Panc1 (cell line): ENCODE data around the gene IL36G. TPM values are rescaled to one million over a fixed set of nuclear protein-coding genes. Genes with fewer than 3 reads are reported as not detected.

Experiments used
- ATAC-seq: fragments of 200-7000 bp; cut with Tn5 transposase; 2 replicates; pipeline ENCODE4 v1.9.1; 2020; ENCODE audit warnings: mild to moderate bottlenecking, moderate library complexity
- BruUV-seq: library from RNA; stranded (reverse); fragments of 400-500 nt; replicated peaks from 2 replicates; lab custom pipeline; 2021; lab: Mats Ljungman, UMichigan
- CTCF ChIA-PET: fragments of 300-600 bp; sonication (Branson Sonifier 250); formaldehyde crosslinking; loops from one replicate; lab custom pipeline; 2022; ENCODE audit warnings: antibody characterized with exemption; lab: Charles Lee
- POLR2A ChIA-PET: fragments of 300-600 bp; sonication (Branson Sonifier 250); formaldehyde crosslinking; loops from one replicate; lab custom pipeline; 2022; ENCODE audit warnings: antibody characterized with exemption; lab: Charles Lee
- DNase-seq: peaks from one replicate; pipeline ENCODE4 v3.0.0-alpha.2; 2010; ENCODE audit warnings: low read depth, low spot score
- H3K27ac ChIP-seq: 2 replicates; pipeline ENCODE4 v1.5.1; 2011; ENCODE audit warnings: mild to moderate bottlenecking, low read length, inconsistent platforms
- H3K27me3 ChIP-seq: fragments of 200-500 bp; sonication (Bioruptor generic); 2 replicates; pipeline ENCODE4 v1.6.0; 2014; ENCODE audit warnings: low read length, inconsistent platforms; ENCODE audit not compliant: control insufficient read depth, insufficient read depth
- H3K36me3 ChIP-seq: fragments of 200-500 bp; sonication (Bioruptor generic); 2 replicates; pipeline ENCODE4 v1.5.1; 2014; ENCODE audit warnings: inconsistent platforms, mild to moderate bottlenecking, low read length, moderate library complexity; ENCODE audit not compliant: control insufficient read depth, insufficient read depth
- H3K4me1 ChIP-seq: 2 replicates; pipeline ENCODE4 v1.5.1; 2011; ENCODE audit warnings: inconsistent platforms, mild to moderate bottlenecking, low read length, moderate library complexity; ENCODE audit not compliant: control insufficient read depth, insufficient read depth
- H3K4me3 ChIP-seq, 2 experiments: 2 replicates each; pipeline ENCODE4 v1.5.1; 2011 to 2012; ENCODE audit warnings: low read depth in 2 of 2, low read length in 2 of 2, mild to moderate bottlenecking in 2 of 2, inconsistent platforms in 1 of 2, moderate library complexity in 1 of 2
- H3K9me3 ChIP-seq: fragments of 200-500 bp; sonication (Bioruptor generic); 2 replicates; pipeline ENCODE4 v1.5.1; 2014; ENCODE audit warnings: low read depth, mild to moderate bottlenecking, inconsistent platforms, low read length, moderate library complexity; ENCODE audit not compliant: control insufficient read depth, insufficient read depth
- POLR2AphosphoS5 ChIP-seq: IDR thresholded peaks from 2 replicates; pipeline ENCODE4 v1.6.1; 2012; ENCODE audit warnings: mild to moderate bottlenecking, low read depth, low read length, moderate library complexity
- SIN3A ChIP-seq: IDR thresholded peaks from 2 replicates; pipeline ENCODE4 v1.6.1; 2012; ENCODE audit warnings: low read depth, mild to moderate bottlenecking, low read length, moderate library complexity, borderline replicate concordance; ENCODE audit not compliant: insufficient read depth
- TCF7L2 ChIP-seq: IDR thresholded peaks from 2 replicates; pipeline ENCODE4 v1.6.1; 2011; ENCODE audit warnings: mild to moderate bottlenecking, low read depth, low read length, inconsistent platforms
- in situ Hi-C: cut with HindIII; loops from 2 replicates; pipeline ENCODE4 v1.10.0; 2016; ENCODE audit warnings: low sequenced_read_pairs, low pct_unique_long_range_greater_than_20kb
- intact Hi-C: fragments of 100-400 bp; cut with micrococcal nuclease; formaldehyde crosslinking; loops from one replicate; pipeline ENCODE4 v1.10.0; 2022; ENCODE audit not compliant: unreplicated experiment
- total RNA-seq: library from RNA; stranded (reverse); gene quantifications from one replicate; pipeline ENCODE4 v1.2.1, GENCODE V29; 2021; ENCODE audit not compliant: unreplicated experiment
- TF ChIP-seq, protein P1 (sequence below): fragments of 450-650 bp; IDR thresholded peaks from 2 replicates; pipeline ENCODE4 v1.5.1; 2017; ENCODE audit warnings: mild to moderate bottlenecking
- TF ChIP-seq, protein P2 (sequence below), 2 experiments: IDR thresholded peaks; 2 replicates each; pipeline ENCODE4 v1.6.1; 2011 to 2012; ENCODE audit warnings: low read depth in 2 of 2, control low read depth in 1 of 2, low read length in 1 of 2, mild to moderate bottlenecking in 1 of 2, moderate library complexity in 1 of 2; ENCODE audit not compliant: insufficient read depth in 1 of 2

The IL36G gene
- total RNA-seq, 1 experiment from 2014 or later, result not detected

DNA sequence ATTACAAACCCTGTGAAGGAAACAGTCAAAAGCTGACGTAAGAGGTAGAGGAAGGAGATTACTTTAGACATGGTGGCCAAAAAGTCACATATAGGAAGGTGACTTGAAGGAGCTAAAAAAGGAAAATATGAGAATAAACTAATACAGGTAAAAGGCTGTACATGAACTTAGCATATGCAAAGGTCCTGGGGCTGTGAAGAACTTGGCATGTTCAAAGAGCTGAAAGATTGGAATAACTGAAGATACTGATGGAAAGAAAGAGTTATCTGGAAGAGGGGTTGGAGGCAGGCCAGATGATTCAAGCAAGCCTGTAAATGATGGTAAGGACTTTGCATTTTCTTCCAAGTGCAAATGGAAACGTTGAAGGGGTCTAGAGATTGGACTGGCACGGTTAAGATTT, 40.7 kb downstream of the IL36G start:
- DNase-seq (no peak), ATAC-seq (no peak)
- Histone ChIP-seq H3K9me3 (no peaks in the 10 kb centered on the region), H3K4me3 (no peak overlapping the region), H3K27me3 (peaks cover 3% of the 10 kb centered on the region; the same call in 1 of the 2 replicates), H3K4me1 (no peaks in the 10 kb centered on the region), H3K36me3 (no peaks in the 10 kb centered on the region), H3K27ac (no peak overlapping the region)
- intact Hi-C loops, result no loop called here
- TF ChIP-seq, protein P1, sequence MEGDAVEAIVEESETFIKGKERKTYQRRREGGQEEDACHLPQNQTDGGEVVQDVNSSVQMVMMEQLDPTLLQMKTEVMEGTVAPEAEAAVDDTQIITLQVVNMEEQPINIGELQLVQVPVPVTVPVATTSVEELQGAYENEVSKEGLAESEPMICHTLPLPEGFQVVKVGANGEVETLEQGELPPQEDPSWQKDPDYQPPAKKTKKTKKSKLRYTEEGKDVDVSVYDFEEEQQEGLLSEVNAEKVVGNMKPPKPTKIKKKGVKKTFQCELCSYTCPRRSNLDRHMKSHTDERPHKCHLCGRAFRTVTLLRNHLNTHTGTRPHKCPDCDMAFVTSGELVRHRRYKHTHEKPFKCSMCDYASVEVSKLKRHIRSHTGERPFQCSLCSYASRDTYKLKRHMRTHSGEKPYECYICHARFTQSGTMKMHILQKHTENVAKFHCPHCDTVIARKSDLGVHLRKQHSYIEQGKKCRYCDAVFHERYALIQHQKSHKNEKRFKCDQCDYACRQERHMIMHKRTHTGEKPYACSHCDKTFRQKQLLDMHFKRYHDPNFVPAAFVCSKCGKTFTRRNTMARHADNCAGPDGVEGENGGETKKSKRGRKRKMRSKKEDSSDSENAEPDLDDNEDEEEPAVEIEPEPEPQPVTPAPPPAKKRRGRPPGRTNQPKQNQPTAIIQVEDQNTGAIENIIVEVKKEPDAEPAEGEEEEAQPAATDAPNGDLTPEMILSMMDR, result no peak
- TF ChIP-seq POLR2AphosphoS5 (no peak), SIN3A (no peak), TCF7L2 (no peak)
- TF ChIP-seq, protein P2, sequence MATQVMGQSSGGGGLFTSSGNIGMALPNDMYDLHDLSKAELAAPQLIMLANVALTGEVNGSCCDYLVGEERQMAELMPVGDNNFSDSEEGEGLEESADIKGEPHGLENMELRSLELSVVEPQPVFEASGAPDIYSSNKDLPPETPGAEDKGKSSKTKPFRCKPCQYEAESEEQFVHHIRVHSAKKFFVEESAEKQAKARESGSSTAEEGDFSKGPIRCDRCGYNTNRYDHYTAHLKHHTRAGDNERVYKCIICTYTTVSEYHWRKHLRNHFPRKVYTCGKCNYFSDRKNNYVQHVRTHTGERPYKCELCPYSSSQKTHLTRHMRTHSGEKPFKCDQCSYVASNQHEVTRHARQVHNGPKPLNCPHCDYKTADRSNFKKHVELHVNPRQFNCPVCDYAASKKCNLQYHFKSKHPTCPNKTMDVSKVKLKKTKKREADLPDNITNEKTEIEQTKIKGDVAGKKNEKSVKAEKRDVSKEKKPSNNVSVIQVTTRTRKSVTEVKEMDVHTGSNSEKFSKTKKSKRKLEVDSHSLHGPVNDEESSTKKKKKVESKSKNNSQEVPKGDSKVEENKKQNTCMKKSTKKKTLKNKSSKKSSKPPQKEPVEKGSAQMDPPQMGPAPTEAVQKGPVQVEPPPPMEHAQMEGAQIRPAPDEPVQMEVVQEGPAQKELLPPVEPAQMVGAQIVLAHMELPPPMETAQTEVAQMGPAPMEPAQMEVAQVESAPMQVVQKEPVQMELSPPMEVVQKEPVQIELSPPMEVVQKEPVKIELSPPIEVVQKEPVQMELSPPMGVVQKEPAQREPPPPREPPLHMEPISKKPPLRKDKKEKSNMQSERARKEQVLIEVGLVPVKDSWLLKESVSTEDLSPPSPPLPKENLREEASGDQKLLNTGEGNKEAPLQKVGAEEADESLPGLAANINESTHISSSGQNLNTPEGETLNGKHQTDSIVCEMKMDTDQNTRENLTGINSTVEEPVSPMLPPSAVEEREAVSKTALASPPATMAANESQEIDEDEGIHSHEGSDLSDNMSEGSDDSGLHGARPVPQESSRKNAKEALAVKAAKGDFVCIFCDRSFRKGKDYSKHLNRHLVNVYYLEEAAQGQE (IDR thresholded peaks at IDR 0.05; ENCODE audit: insufficient read depth in 1 of 2, low read depth in 2 of 2, low read length in 1 of 2), result no peak
- ChIA-PET CTCF (no interaction called here), POLR2A (no interaction called here)
- in situ Hi-C loops, result no loop called here
- no TSS peak for BruUV-seq

DNA sequence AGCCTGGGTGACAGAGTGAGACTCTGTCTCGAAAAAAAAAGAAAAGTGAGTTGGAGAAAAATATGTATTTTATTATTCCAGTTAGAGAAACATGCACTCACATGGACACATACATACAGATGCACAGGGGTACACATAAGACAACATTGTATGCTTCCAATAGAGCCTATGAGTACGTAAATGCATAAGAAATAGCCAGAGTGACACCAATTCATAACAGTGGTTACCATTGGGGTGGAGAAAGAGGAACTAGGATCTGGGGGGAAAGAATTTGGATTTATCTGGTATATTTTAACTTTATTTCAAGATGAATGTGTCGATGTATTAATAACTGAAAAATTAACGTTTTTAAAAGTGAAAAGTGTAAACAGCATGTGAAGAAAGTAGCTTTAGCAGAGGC, 43.5 kb downstream of the IL36G start:
- no peak overlapping the region for H3K4me3 ChIP-seq
- H3K36me3 ChIP-seq, result no peaks in the 10 kb centered on the region
- BruUV-seq, result no TSS peak
- peaks cover 15% of the 10 kb centered on the region for H3K27me3 ChIP-seq
- ChIA-PET CTCF (no interaction called here), POLR2A (no interaction called here)
- TF ChIP-seq SIN3A, result no peak
- TF ChIP-seq, protein P2 (IDR thresholded peaks at IDR 0.05; ENCODE audit: insufficient read depth in 1 of 2, low read depth in 2 of 2, low read length in 1 of 2), result no peak
- in situ Hi-C loops (no loop called here), intact Hi-C loops (no loop called here)
- no peak for ATAC-seq
- H3K27ac ChIP-seq, result no peak overlapping the region
- no peaks in the 10 kb centered on the region for H3K4me1 ChIP-seq
- no peak for DNase-seq
- H3K9me3 ChIP-seq, result no peaks in the 10 kb centered on the region
